NCI-H446 treated with DMSO at 0.1 percent for 48 hours (cell line): ENCODE results near the gene SSBP2.
A peak's percentile ranks its signal among the peaks of the same experiment; 100 is the strongest.

Experiments used
- DNase-seq: peaks from one replicate; lab custom pipeline; 2025; lab: John Stamatoyannopoulos, UW

The SSBP2 gene

DNA sequence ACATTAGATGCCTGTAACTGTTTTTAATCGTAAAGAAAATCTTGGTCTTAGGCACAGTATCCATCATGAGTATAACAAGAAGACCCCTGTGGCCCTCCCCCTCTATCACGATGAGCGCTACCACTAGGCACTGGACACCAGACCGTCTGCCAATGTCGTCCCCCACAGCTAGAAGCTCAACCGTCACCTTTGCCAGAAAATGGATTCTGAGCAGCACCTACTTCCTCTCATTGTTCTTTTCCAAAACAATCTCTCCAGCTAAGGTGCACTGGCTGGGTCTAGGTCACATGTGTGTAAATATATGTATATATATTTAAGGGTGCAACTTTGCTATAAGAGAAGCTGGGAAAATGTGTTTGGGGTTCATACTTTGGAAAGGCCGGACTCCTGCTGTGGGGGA, 15.7 kb upstream of the SSBP2 start:
- no peak for DNase-seq

DNA sequence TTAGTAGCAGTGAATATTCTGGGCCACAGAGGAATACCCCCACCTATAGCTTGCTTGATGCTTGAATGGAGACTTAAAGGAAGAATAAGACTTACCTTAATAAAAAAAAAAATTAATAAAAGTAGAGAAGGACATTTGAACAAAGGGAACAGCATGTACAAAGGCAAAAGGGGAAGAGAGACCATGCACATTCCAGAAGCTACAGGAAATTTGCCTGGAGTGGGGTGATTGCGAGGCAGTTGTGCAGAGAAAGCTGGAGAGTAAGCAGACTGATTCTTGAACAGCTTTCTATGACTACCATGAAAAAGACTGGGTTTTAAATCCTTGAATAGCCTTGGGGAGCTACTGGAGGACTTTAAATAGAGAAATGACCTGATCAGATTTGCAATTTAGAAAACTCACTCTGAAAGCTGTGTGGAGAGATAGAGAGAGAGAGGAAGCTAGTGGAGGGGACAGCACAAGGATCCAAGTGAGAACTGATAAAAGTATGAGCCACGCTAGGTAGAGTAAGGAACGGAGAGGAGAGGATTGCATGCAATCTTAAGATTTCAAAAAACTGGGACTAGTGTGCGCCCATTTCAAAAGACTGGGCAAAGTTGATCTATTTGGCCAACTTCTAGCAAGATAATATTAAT, 12.5 kb upstream of the SSBP2 start:
- no peak for DNase-seq

DNA sequence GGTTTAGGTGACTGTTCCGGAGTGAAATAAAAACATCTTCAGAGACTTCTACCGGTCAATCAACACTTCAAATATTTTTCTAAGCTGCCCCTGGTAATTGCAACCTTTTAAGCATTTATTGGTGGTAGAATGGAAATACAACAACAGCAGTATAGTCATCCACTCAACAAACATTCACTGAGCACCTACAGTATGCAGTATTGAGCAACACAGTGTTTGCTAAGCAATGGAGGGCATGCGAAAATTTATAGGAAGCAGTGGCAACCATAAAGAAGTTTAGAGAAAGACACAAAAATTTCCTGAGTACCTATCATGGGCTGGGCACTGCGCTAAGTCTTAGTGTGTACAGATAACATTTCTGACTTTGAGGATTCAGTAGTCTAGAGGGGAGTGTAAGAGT, 12.0 kb upstream of the SSBP2 start:
- DNase-seq = no peak

DNA sequence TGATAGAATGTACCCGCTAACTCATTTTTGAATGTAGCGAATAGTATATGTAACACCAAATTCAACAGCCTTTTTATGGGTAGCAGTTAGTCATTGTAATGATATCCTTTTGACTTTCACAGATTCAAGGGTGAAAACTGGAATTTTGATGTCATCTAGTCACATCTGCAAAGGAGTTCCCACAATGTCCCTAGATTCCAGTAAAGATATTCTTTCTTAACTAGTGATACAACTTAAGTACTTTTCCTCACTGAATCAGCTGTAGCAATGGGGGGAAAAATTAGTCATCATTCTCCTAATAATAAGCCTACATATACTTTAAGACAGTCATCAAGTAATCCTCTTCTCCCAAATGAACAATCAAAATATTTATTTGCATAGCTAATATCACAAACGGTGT, 11.5 kb upstream of the SSBP2 start:
- no peak for DNase-seq

DNA sequence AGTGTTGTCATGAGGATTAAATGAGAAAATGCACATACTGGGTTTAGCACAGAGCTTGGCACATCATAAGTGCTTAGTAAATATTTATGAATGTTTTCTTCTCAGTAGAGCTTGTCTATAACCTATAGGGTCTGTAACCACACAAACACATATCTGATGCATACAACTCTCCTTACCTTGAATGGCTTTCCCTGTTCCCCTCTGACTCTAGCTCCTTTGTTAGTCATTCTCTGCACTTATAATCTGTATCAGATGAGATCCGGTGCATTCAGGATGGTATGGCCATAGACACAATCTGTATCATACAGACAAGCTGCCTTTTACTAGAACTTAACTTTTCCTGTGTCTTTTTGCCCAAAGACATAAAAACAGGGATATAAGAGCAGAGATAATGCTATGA, 11.1 kb upstream of the SSBP2 start:
- DNase-seq = no peak

DNA sequence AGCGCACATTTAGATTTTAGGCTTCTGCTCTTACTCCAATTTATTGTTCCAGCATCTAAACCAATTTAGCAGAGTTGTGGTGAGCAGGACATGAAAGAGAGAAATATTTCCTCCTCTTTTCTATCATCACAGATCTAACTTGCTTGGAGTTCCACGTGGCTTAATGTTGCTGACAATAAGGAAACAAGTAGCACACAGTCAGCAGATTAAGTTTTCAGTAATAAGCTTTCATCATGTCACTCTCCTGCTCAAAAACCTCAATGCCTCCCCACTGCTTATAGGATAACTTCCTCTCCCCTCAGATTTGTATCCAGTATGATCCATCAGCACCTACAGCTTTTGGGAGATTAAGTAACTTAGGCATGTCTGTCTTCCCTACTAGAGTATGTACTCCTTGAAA, 10.4 kb upstream of the SSBP2 start:
- no peak for DNase-seq

DNA sequence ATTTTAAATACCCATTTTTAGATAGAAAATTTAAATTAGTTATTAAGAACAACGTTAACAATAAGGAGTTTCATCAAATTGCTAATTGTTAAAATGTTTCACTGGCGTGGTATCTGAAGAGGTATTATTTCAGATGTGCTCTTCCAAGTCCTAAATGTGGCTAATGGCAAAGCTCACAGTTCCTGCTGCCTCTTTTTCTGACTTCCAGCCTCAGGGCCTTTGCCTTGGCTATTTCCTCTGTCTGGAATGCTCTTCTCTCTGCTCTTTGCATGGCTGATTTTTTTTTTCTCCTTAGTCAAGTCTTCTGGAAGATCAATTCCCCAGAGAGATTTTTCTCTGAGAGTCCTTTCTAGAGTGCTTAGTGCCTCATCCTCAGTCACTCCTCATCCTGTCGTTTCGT, 9.6 kb upstream of the SSBP2 start:
- no peak for DNase-seq

DNA sequence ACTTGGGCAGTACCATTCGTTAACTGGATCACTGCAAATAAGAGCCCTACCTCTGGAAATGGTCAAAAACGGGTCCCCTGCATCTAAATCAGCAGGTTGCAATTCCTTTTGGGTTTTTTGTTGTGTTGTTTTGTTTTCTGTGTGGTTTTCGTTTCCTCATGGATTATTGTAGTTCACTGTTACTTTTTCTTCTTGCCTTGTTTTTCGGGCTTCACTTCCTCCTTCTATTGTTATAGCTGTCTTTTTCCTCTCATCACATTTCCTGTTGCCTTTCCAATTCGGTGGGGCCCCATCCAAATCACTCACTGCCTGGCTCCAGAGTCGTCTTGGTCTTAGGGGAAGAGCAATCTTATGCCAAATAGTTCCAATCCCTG, 8.7 kb upstream of the SSBP2 start:
- DNase-seq = no peak

DNA sequence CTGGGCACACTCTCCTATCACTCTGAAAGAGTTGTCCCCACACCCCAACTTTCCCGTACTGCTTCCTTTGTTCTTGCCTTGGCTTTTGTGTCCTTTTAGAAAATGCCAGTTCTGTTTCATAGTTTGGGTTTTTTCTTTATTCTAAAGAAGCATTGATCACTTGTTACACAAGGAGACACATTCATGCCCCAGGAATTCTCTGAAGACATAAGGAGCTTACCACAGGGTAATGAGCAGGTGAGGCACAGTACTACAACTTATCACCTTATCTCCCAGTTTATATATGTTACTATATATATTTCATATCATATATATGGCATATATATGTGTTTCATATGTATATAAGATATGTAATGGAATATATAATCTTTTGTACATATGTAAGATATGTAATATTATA, 6.5 kb upstream of the SSBP2 start:
- DNase-seq = no peak

DNA sequence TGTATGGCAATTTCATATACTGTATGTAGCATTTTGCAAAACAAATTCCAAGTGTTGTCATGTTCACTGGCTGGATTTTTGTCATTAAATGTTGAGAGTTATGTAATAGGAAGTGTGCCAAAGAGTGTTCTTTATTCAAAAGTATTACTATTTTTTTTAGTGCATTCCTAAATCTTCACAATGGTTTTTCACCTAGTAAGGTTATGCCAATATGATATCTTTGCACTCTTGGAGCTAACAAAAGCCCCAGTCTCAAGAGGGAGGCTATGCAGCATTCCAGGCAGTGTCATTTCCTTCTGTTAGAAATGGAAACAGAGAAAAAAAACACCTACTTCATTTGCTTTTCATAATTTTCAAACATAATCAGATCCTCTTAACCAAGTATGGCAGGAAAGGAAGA, 5.1 kb upstream of the SSBP2 start:
- DNase-seq = no peak

DNA sequence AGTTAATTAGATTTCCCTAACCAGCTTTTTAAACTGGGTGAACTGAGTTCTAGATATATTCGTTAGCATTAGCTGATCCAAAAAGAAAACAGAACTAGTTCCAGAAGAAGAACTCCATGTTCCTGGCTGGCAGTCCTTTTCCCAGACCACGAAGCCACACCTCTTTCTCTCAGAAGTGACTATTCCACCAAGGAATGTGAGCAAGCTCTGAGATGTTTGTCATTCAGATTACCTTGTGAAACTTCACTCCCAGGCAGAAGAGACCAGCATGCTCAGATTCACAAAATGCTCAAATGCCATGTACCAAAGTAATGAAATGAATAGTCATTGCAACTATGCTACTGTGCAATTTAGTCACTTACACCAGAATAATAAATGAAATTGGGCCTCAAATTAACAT, 4.4 kb upstream of the SSBP2 start:
- DNase-seq = no peak

DNA sequence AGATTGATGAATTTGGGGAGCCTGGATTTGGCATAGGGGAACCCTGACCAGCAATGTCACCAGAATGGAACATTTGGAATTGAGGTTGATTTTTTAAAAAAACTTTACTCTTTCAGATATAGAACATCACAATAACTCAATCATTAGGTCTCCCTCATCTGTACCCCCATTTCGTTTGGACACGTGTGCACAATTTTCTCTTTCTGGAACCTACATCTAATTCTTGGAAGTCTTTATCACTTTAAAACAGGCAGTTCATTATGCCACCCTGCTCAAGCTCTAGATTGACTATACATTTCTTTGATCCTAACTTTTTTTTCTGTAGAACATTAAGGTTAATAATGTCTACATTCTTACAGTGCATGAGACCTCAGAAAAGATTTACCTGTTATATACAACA, 3.7 kb upstream of the SSBP2 start:
- DNase-seq = no peak

DNA sequence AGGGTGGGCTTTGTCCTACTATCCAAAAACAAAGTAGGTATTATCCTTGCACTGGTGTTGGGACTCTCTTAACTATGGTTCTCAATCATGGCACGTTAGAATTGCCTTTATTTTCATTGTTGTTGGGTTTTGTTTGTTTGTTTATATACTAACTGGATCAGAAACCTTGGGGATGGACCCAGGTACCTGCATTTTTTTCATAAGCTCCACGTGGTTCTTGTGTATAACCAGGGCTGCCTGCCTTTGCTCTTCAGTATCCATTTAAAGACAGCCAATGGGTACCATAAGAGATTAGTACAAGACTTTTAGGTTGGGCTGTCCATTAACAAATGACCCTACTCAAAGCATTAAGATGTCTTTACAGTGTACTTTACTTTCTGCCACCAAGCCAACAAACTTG, 2.5 kb upstream of the SSBP2 start:
- no peak for DNase-seq

DNA sequence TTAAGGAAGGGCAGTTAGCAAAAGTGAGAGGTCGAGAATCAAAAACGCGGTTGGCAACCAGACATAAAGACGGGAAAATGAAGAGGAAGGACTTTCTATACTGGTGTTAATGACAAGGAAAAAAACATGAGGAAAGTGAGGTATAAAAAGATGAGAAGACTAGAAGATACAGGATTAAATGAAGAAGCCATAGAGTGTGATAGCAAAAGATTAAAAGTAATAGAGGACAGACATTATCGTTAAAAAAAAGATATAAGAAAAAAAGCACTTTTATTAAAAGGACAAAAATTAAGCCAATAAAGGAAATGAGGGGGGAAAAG, 1.7 kb upstream of the SSBP2 start:
- DNase-seq = no peak

DNA sequence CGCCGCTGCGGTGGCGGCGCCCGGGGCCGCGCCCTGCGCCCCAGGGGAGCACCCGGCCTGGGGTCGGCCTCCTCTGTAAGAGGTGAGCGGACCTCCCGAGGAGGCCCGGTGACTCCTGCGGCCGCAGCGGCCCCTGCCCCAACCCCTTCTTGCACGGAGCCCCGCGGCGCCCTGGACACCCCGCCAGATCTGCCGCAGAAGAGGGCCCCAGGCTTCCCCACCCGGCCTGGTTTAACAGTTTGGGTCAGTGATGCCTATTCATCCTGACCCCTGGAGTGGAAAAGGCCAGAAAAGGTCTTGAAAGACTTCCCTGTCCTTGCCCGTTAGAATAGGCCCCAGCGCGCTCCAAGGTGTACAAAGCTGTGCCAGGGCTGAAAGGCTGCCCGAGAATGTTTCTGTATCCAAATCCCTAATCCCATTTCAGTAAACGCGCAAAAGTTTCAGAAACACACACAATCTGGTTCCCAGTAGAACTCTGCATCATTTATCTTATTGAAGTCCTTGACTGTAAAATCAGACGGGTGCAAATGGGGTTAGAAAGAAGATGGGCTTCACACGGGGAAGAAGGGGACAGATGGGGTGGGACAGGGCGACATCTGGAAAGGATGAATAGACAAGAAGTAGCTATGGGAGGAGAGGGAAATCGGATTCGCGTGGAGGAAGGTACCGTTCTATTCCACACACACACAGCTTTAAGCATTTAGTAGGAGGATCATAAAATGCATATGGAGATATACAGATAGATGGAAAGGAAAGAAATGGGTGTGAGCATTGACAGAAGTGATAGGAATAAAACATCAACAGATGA, 1.1 kb upstream of the SSBP2 start:
- DNase-seq = no peak

DNA sequence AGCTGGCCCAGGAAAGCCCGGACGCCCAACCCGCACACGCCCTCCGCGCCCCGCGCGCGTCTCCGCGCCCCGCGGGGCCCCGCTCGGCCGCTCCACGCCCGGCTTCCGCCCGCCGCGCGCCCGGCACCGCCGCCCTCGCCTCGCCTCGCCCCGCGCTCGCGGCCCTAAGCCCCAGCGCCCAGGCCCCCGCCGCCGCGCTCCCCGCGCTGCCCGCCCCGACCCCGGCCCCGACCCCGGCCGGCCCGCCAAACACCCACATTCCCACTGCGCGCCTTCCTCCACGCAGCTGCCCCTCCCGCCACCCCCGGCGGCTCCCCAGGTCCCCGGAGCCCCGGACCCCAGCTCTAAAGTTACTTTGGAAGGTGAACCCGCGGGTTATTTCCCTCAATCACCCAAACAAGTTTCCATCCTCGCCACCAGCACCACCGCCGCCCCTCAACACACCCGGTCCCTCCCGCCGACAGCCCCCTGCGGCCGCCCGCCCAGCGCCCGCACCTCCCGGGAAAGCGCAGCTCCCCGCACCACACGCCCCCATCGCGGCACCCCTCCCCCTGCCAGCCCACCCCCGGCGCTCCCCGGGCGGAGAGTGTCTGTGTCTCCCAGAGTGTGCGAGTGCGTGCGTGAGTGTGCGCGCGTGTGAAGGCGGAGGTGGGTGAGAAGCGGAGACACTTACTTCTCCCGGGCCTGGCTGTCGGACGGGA, 439 bp downstream of the SSBP2 start:
- no peak for DNase-seq

DNA sequence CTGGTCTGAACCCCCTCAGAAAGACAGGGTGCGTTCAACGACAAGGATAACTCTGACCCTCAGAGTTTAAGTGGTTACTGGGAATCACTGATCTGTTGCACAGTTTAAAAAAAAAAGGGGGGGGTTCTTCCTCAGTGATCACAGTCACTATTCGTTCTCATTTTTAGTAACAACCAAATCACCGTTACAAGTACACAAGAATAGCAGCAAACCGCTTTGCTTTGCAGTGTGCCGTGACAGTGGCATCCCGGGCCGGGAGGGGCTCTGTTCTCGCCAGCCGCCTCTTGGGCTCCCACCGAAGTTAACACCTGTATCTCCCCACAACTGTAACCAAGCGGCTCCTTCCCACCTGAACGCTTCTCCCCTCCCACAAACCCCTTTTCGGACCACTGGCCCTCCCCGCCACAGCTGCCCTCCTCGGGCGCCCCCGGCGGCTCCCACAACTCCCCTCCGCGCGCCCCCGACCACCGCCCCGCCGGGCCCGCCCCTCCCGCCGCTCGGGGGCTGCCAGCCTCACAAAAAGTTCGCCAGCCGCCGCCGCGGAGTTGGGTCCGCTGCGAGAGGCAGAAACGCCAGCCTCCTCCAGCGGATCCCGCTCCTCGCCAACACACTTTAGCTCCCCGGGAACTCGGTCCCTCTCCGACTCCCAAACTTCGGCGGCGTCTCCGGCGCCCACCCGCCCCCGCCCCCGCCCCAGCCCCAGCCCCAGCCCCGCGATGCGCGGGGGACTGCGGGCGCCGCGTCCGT, 1.2 kb downstream of the SSBP2 start:
- no peak for DNase-seq

DNA sequence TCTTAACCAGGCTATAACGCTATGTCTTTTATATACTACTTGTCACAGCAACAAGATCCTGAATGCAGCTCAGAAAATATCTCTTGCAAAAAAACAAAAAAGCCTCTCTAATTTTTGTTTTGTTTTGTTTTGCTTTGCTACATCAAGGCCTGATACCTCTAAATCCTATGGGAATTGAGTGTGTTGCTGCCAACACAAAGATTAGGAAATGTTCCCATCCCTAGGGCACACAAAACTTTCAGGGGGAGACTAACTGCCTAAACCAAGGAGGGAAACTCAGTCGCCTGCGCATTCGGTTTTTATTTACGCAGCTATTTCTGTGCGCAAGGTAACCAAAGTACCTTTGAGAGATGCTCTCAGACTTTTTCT, 1.7 kb downstream of the SSBP2 start:
- no peak for DNase-seq

DNA sequence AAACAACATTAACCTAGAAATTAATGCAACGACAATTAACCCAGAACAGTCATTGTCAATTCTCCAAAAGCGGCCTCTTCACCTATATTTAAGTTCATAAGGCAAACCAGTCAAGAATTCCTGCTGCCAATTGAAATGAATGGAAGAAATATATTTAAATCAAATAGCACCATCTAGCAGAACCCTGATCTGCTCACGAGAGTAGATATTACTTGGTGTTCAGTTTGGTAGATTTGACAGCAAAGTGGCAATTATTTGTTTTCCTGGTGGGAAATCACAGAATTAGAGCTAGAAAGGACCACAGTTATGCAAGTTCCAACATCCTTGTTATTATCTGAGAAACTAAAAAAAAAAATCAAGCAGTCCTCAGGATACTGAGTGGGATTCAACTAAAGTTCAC, 2.3 kb downstream of the SSBP2 start:
- DNase-seq = peak; percentile 9

DNA sequence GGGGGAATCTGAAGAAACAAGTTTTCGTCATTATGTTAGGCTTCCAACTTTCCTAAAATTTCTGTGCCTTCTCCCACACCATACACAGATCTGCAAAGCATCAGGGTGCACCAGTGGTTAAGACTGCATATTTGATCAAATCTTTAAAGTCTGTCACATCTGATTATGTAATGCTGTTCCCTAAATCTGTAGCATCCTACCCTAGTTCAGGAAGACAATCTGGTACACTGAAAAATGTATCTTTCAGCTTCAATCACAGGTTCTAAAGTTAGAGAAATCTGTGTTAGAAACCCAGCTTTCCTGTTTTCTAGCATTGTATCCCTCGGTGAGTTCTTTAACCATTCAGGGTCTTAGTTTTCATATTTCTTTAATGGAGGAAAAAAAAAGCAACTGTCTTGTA, 3.9 kb downstream of the SSBP2 start:
- DNase-seq = no peak

DNA sequence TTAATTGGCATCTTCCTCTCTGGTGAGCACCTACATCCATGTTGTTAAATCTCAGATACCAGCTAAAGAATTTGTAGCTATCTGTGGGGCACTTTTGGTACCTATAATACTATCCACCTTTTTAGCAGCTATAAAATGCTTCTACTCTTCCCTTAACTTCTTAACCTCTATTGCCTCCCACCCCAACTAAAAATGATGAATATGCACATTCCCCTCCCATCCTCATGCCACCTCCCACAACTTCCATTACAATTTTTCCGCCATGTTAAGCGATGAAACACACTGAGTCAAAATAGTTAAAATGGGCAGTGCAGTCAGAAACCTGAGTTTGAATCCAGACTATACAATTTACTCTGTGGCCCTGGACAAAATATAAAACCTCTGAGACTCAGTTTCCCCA, 10.1 kb downstream of the SSBP2 start:
- no peak for DNase-seq

DNA sequence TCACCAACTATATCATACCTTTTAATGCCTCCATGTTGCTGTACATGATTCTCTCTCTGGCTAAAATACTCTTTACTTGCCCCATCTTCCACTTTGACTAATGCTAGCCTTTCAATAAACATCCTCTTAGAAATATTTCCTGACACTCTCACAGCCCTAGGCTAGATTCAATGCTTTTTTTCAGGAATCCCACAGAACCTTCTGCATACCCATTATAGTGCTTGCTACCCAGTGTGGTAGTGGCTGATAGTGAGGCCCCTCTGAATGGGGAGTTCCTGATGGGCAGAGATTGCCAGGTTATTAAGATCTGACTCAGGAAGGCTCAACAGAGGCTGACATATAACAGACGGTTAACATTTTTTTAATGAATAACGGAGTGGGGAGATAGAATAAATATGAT, 11.6 kb downstream of the SSBP2 start:
- no peak for DNase-seq

DNA sequence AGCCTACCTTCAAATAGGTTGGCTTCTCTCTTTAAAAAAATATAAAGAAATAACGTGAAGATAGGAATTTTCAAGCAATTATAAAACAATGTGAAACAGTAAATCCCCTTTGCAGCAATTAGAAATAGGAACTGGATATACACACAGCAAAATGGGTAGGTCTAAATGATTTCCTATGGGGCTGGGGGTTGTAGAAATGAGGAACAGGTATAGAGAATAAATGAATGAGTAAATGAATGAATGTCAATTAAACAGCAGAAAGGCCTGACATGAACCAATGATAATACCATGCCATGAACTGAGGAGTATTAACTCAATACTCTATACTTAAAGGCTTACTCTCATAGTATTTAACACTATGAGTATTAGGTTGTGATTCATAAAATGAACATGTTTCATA, 21.6 kb downstream of the SSBP2 start:
- no peak for DNase-seq
